Measurements from ENCODE around the gene BEST1. TPM values are rescaled to one million over a fixed set of nuclear protein-coding genes. Genes with fewer than 3 reads are reported as not detected.

Gene BEST1
- total and polyA plus RNA-seq, 2 donors (not counting 3 experiments of a cell fraction or from before 2014, with no cell fraction given), result 0.04 TPM; not detected in 1

DNA sequence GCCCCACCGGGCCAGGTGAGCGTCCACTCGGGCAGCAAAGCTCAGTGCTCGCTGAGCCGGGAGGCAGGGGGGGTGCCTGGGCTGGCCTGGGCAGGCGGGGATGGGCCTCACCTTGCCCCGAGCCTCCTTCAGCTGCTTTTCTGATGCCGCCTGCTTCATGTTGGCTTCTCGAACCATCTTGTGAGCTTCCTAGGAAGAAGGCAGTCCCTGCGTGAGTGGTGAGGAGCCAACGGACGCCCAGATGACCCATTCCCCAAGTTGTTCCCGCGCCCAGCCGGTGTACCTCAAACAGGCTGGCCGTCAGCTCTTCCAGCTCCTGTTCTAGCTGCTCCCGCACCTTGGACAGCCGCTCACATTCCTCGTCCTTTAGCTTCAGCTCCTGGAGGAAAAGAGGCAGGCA lies 42.9 kb upstream of the BEST1 start:
- no peak overlapping the region for H3K27ac ChIP-seq (ENCODE audit: insufficient read depth, low read depth, low read length)
- H3K4me2 ChIP-seq (ENCODE audit: insufficient read depth, low read length), result no peak overlapping the region
- H3K36me3 ChIP-seq (ENCODE audit: control insufficient read depth in 2 of 2, extremely low read depth in 1 of 2, insufficient read depth in 2 of 2, low read length in 2 of 2), result no peaks in the 10 kb centered on the region
- no peaks in the 10 kb centered on the region for H3K9me1 ChIP-seq (replicated peaks; ENCODE audit: control insufficient read depth, extremely low read depth, insufficient read depth, low read length)
- no peak overlapping the region for H2AFZ ChIP-seq (ENCODE audit: low read depth, low read length)
- H3K9me3 ChIP-seq (replicated peaks; ENCODE audit: control insufficient read depth, insufficient read depth, low read length), result no peaks in the 10 kb centered on the region
- DNase-seq (ENCODE audit: low read depth, low spot score) (no peak), FAIRE-seq (no peak)
- dilution Hi-C loops (cut with MboI; ENCODE audit: extremely low pct_ligation_motif_present, low sequenced_read_pairs) (no loop called here), intact Hi-C loops (cut with micrococcal nuclease) (no loop called here)
- BruUV-seq (replicated peaks), result no TSS peak
- no peaks in the 10 kb centered on the region for H3K27me3 ChIP-seq (ENCODE audit: control insufficient read depth in 2 of 2, insufficient read depth in 2 of 2, low read length in 2 of 2)
- no peaks in the 10 kb centered on the region for H3K4me1 ChIP-seq (ENCODE audit: control insufficient read depth, extremely low read depth, insufficient read depth, low read length)
- no peaks in the 10 kb centered on the region for H4K20me1 ChIP-seq (replicated peaks; ENCODE audit: control insufficient read depth, extremely low read depth, insufficient read depth, low read length)
- no peak overlapping the region for H3K4me3 ChIP-seq (replicated peaks in 1 of 3; ENCODE audit: insufficient read depth in 1 of 3, low read depth in 1 of 3, low read length in 3 of 3)
- ChIA-PET CTCF (interaction anchor here (0.7 to 16.0 kb wide), 7 partner anchors 8 to 202 kb away, joined by 4 to 416 read pairs (median 10); no protein-coding TSS in a partner anchor), POLR2A (no interaction called here)
- no peak overlapping the region for H3K9ac ChIP-seq (replicated peaks; ENCODE audit: extremely low read depth, insufficient read depth, low read length)
- TF ChIP-seq, protein P1, sequence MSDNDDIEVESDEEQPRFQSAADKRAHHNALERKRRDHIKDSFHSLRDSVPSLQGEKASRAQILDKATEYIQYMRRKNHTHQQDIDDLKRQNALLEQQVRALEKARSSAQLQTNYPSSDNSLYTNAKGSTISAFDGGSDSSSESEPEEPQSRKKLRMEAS (IDR thresholded peaks at IDR 0.05; ENCODE audit: insufficient read depth, insufficient read length), result no peak
- TF ChIP-seq POLR2AphosphoS5 (IDR thresholded peaks at IDR 0.05; ENCODE audit: insufficient read depth, low read depth, low read length) (no peak), FOS (IDR thresholded peaks at IDR 0.05; ENCODE audit: borderline replicate concordance, insufficient read depth, low read length) (no peak), MYC (IDR thresholded peaks at IDR 0.05; ENCODE audit: low read depth, low read length) (no peak), GATA2 (IDR thresholded peaks at IDR 0.05; ENCODE audit: insufficient read depth, insufficient read length, low read depth, low read length) (no peak)
- TF ChIP-seq, protein P2, sequence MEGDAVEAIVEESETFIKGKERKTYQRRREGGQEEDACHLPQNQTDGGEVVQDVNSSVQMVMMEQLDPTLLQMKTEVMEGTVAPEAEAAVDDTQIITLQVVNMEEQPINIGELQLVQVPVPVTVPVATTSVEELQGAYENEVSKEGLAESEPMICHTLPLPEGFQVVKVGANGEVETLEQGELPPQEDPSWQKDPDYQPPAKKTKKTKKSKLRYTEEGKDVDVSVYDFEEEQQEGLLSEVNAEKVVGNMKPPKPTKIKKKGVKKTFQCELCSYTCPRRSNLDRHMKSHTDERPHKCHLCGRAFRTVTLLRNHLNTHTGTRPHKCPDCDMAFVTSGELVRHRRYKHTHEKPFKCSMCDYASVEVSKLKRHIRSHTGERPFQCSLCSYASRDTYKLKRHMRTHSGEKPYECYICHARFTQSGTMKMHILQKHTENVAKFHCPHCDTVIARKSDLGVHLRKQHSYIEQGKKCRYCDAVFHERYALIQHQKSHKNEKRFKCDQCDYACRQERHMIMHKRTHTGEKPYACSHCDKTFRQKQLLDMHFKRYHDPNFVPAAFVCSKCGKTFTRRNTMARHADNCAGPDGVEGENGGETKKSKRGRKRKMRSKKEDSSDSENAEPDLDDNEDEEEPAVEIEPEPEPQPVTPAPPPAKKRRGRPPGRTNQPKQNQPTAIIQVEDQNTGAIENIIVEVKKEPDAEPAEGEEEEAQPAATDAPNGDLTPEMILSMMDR (IDR thresholded peaks at IDR 0.05; ENCODE audit: extremely low read depth in 1 of 2, insufficient read depth in 1 of 2, low read depth in 1 of 2, low read length in 2 of 2), result no peak
- no peaks in the 10 kb centered on the region for H3K79me2 ChIP-seq (ENCODE audit: control insufficient read depth, insufficient read depth, low read length)
